ENCODE results near the gene SLC46A3. TPM values are rescaled to one million over a fixed set of nuclear protein-coding genes. Genes with fewer than 3 reads are reported as not detected.
"Not testable (repeated sequence)": the region's sequence is repeated elsewhere in the genome, so short reads cannot be mapped to it uniquely, and the experiment has no call there.

Gene SLC46A3
- total and polyA plus RNA-seq, 2 donors (not counting 1 experiment from before 2014, with no cell fraction given): 2.6 to 6.4 TPM

- H3K27ac ChIP-seq (ENCODE audit: insufficient read depth, low read length): no peak overlapping the region
- H3K4me2 ChIP-seq (ENCODE audit: extremely low read depth, insufficient read depth, low read length): no peak overlapping the region
- DNase-seq (ENCODE audit: low read depth in 2 of 2): no peak
- no peak overlapping the region for H3K9ac ChIP-seq (ENCODE audit: insufficient read depth, low read length)
- no peaks in the 10 kb centered on the region for H3K79me2 ChIP-seq (ENCODE audit: control insufficient read depth, insufficient read depth, low read length)
- no peak for TF ChIP-seq CTCF (conservative IDR thresholded peaks at IDR 0.05 in 1 of 2, IDR thresholded peaks at IDR 0.05 in 1 of 2; ENCODE audit: low read depth in 1 of 2, low read length in 2 of 2)
- TF ChIP-seq EZH2 (IDR thresholded peaks at IDR 0.05; ENCODE audit: low read length, missing control alignments): no peak
- no peaks in the 10 kb centered on the region for H4K20me1 ChIP-seq (ENCODE audit: control insufficient read depth, extremely low read depth, insufficient read depth, low read length)
- H3K36me3 ChIP-seq (ENCODE audit: control insufficient read depth, insufficient read depth, low read length): no peaks in the 10 kb centered on the region
- no peaks in the 10 kb centered on the region for H3K27me3 ChIP-seq (ENCODE audit: control insufficient read depth, insufficient read depth, low read length)
- H2AFZ ChIP-seq (ENCODE audit: low read length): no peak overlapping the region
- no peaks in the 10 kb centered on the region for H3K9me3 ChIP-seq (ENCODE audit: control insufficient read depth, insufficient read depth, low read depth, low read length)
- no peak overlapping the region for H3K4me3 ChIP-seq (replicated peaks in 1 of 4; ENCODE audit: control extremely low read depth in 1 of 4, insufficient read depth in 1 of 4, low read depth in 3 of 4, low read length in 4 of 4)
- H3K4me1 ChIP-seq (ENCODE audit: control insufficient read depth, extremely low read depth, insufficient read depth, low read length): no peaks in the 10 kb centered on the region
These were observed 32.9 kb downstream of the SLC46A3 start for GRCh38 chr13:28685892-28686291.

GRCh38 chr13:28685114-28685513, 33.7 kb downstream of the SLC46A3 start:
- no peak for DNase-seq (ENCODE audit: low read depth in 2 of 2)
- Histone ChIP-seq H3K4me3 (replicated peaks in 1 of 4; ENCODE audit: control extremely low read depth in 1 of 4, insufficient read depth in 1 of 4, low read depth in 3 of 4, low read length in 4 of 4) (no peak overlapping the region), H3K4me1 (ENCODE audit: control insufficient read depth, extremely low read depth, insufficient read depth, low read length) (no peaks in the 10 kb centered on the region), H3K27me3 (ENCODE audit: control insufficient read depth, insufficient read depth, low read length) (no peaks in the 10 kb centered on the region), H2AFZ (ENCODE audit: low read length) (no peak overlapping the region), H3K79me2 (ENCODE audit: control insufficient read depth, insufficient read depth, low read length) (no peaks in the 10 kb centered on the region), H3K36me3 (ENCODE audit: control insufficient read depth, insufficient read depth, low read length) (no peaks in the 10 kb centered on the region), H3K27ac (ENCODE audit: insufficient read depth, low read length) (no peak overlapping the region), H3K4me2 (ENCODE audit: extremely low read depth, insufficient read depth, low read length) (no peak overlapping the region), H3K9me3 (ENCODE audit: control insufficient read depth, insufficient read depth, low read depth, low read length) (no peaks in the 10 kb centered on the region), H4K20me1 (ENCODE audit: control insufficient read depth, extremely low read depth, insufficient read depth, low read length) (no peaks in the 10 kb centered on the region), H3K9ac (ENCODE audit: insufficient read depth, low read length) (no peak overlapping the region)
- TF ChIP-seq CTCF (conservative IDR thresholded peaks at IDR 0.05 in 1 of 2, IDR thresholded peaks at IDR 0.05 in 1 of 2; ENCODE audit: low read depth in 1 of 2, low read length in 2 of 2) (no peak), EZH2 (IDR thresholded peaks at IDR 0.05; ENCODE audit: low read length, missing control alignments) (no peak)

DNA sequence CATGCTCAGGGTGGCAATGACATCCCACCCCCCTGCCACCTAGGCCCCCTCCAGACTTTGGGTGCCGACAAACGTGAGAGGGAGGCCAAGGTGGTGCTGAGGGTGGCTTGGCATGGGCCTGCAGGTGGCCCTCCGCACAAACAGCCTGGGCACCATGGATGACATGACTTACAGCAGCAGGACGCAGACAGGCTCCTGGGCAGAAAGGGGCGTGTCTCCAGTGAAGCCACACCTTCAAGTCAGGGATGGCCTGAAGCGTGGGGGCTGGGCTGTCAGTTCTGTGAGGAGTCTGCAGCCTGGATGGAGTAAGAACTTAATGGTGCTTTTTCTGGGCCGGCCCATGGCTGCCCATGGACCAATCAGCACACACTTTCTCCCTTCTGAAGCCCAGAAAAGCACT, 34.5 kb downstream of the SLC46A3 start:
- H3K79me2 ChIP-seq (ENCODE audit: control insufficient read depth, insufficient read depth, low read length): no peaks in the 10 kb centered on the region
- TF ChIP-seq EZH2 (IDR thresholded peaks at IDR 0.05; ENCODE audit: low read length, missing control alignments) (no peak), CTCF (conservative IDR thresholded peaks at IDR 0.05 in 1 of 2, IDR thresholded peaks at IDR 0.05 in 1 of 2; ENCODE audit: low read depth in 1 of 2, low read length in 2 of 2) (no peak)
- no peak overlapping the region for H3K9ac ChIP-seq (ENCODE audit: insufficient read depth, low read length)
- no peaks in the 10 kb centered on the region for H3K27me3 ChIP-seq (ENCODE audit: control insufficient read depth, insufficient read depth, low read length)
- DNase-seq (ENCODE audit: low read depth in 2 of 2): no peak
- H3K4me2 ChIP-seq (ENCODE audit: extremely low read depth, insufficient read depth, low read length): no peak overlapping the region
- no peaks in the 10 kb centered on the region for H3K9me3 ChIP-seq (ENCODE audit: control insufficient read depth, insufficient read depth, low read depth, low read length)
- no peaks in the 10 kb centered on the region for H3K4me1 ChIP-seq (ENCODE audit: control insufficient read depth, extremely low read depth, insufficient read depth, low read length)
- H3K36me3 ChIP-seq (ENCODE audit: control insufficient read depth, insufficient read depth, low read length): no peaks in the 10 kb centered on the region
- no peak overlapping the region for H3K4me3 ChIP-seq (replicated peaks in 1 of 4; ENCODE audit: control extremely low read depth in 1 of 4, insufficient read depth in 1 of 4, low read depth in 3 of 4, low read length in 4 of 4)
- H4K20me1 ChIP-seq (ENCODE audit: control insufficient read depth, extremely low read depth, insufficient read depth, low read length): no peaks in the 10 kb centered on the region
- no peak overlapping the region for H2AFZ ChIP-seq (ENCODE audit: low read length)
- H3K27ac ChIP-seq (ENCODE audit: insufficient read depth, low read length): no peak overlapping the region

DNA sequence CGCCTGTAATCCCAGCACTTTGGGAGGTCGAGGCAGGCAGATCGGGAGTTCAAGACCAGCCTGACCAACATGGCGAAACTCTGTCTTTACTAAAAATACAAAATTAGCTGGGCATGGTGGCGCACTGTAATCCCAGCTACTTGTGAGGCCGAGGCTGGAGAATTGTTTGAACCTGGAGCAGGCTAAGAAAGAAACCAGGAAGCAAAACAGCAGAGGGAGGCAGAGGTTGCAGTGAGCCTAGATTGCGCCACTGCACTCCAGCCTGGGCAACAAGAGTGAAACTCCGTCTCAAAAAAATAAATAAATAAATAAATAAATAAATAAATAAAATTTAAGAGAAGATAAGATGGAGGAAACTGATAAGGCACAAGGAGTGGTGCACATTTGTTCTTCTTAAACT, 35.6 kb downstream of the SLC46A3 start:
- not testable (repeated sequence) for H3K9me3 ChIP-seq (ENCODE audit: control insufficient read depth, insufficient read depth, low read depth, low read length); H3K79me2 ChIP-seq (ENCODE audit: control insufficient read depth, insufficient read depth, low read length); H3K27ac ChIP-seq (ENCODE audit: insufficient read depth, low read length); H3K36me3 ChIP-seq (ENCODE audit: control insufficient read depth, insufficient read depth, low read length); H3K9ac ChIP-seq (ENCODE audit: insufficient read depth, low read length); H3K4me3 ChIP-seq (replicated peaks in 1 of 4; ENCODE audit: control extremely low read depth in 1 of 4, insufficient read depth in 1 of 4, low read depth in 3 of 4, low read length in 4 of 4); H4K20me1 ChIP-seq (ENCODE audit: control insufficient read depth, extremely low read depth, insufficient read depth, low read length); H3K27me3 ChIP-seq (ENCODE audit: control insufficient read depth, insufficient read depth, low read length); H3K4me1 ChIP-seq (ENCODE audit: control insufficient read depth, extremely low read depth, insufficient read depth, low read length); H3K4me2 ChIP-seq (ENCODE audit: extremely low read depth, insufficient read depth, low read length); H2AFZ ChIP-seq (ENCODE audit: low read length); DNase-seq (ENCODE audit: low read depth in 2 of 2)

Data from fibroblast of lung (primary cell).